ENCODE measurements around the gene LSM4. TPM values are rescaled to one million over a fixed set of nuclear protein-coding genes. Genes with fewer than 3 reads are reported as not detected.

The LSM4 gene
- total RNA-seq, 1 donor from 2014 or later: 150 TPM

GRCh38 chr19:18257503-18258470 is 65.1 kb downstream of the LSM4 start:
- no peaks in the 10 kb centered on the region for H3K36me3 Mint-ChIP-seq (ENCODE audit: insufficient read depth)
- TF ChIP-seq, protein P1, sequence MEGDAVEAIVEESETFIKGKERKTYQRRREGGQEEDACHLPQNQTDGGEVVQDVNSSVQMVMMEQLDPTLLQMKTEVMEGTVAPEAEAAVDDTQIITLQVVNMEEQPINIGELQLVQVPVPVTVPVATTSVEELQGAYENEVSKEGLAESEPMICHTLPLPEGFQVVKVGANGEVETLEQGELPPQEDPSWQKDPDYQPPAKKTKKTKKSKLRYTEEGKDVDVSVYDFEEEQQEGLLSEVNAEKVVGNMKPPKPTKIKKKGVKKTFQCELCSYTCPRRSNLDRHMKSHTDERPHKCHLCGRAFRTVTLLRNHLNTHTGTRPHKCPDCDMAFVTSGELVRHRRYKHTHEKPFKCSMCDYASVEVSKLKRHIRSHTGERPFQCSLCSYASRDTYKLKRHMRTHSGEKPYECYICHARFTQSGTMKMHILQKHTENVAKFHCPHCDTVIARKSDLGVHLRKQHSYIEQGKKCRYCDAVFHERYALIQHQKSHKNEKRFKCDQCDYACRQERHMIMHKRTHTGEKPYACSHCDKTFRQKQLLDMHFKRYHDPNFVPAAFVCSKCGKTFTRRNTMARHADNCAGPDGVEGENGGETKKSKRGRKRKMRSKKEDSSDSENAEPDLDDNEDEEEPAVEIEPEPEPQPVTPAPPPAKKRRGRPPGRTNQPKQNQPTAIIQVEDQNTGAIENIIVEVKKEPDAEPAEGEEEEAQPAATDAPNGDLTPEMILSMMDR (IDR thresholded peaks at IDR 0.05; ENCODE audit: unreplicated experiment): no peak
- H3K9me3 Mint-ChIP-seq (ENCODE audit: low read depth): no peaks in the 10 kb centered on the region
- no peaks in the 10 kb centered on the region for H3K4me1 Mint-ChIP-seq (ENCODE audit: low read depth)
- peaks cover 25% of the 10 kb centered on the region for H3K27me3 Mint-ChIP-seq
- H3K4me3 Mint-ChIP-seq (ENCODE audit: low read depth): no peak overlapping the region
- no peak overlapping the region for H3K27ac Mint-ChIP-seq
- no peak for DNase-seq (ENCODE audit: low spot score, unreplicated experiment)

Small RNA genes within 50 kb of the gene (microRNA-seq; reads per million reads assigned to microRNA genes)
- gene MIR3188 (ENCODE audit: borderline number of aligned reads, unreplicated experiment): 22.7 reads per million, percentile 32 among the genes with 10 or more reads in this experiment

Other genes starting within 250 kb of the LSM4 start
- not detected in 2 replicates for gene IL12RB1, start 236.1 kb downstream of the LSM4 start, total RNA-seq
- 10.7 and 11.1 TPM in 2 replicates for gene MAST3, start 225.3 kb downstream of the LSM4 start, total RNA-seq
- 58.9 and 61.2 TPM in 2 replicates for gene PIK3R2, start 169.9 kb downstream of the LSM4 start, total RNA-seq
- gene IFI30, start 149.3 kb downstream of the LSM4 start, total RNA-seq: not detected in 2 replicates
- gene MPV17L2, start 129.9 kb downstream of the LSM4 start, total RNA-seq: 10.6 and 11.5 TPM in 2 replicates
- gene RAB3A, start 119.0 kb downstream of the LSM4 start, total RNA-seq: 3.3 and 5.1 TPM in 2 replicates
- 0.53 and 1.6 TPM in 2 replicates for gene PDE4C, start 96.6 kb downstream of the LSM4 start, total RNA-seq
- 10.5 and 10.9 TPM in 2 replicates for gene IQCN, start 48.6 kb downstream of the LSM4 start, total RNA-seq
- gene JUND, start 41.5 kb downstream of the LSM4 start, total RNA-seq: 158 and 168 TPM in 2 replicates
- 43.5 and 51.3 TPM in 2 replicates for gene PGPEP1, start 17.5 kb upstream of the LSM4 start, total RNA-seq
- gene GDF15, start 63.1 kb upstream of the LSM4 start, total RNA-seq: 10.5 and 14.4 TPM in 2 replicates
- gene LRRC25, start 74.5 kb upstream of the LSM4 start, total RNA-seq: not detected in 2 replicates
- gene SSBP4, start 96.3 kb upstream of the LSM4 start, total RNA-seq: 57.7 and 61.8 TPM in 2 replicates
- gene ISYNA1, start 115.1 kb upstream of the LSM4 start, total RNA-seq: 234 TPM in 2 replicates
- gene ELL, start 199.0 kb upstream of the LSM4 start, total RNA-seq: 13.8 and 15.5 TPM in 2 replicates
- 216 and 220 TPM in 2 replicates for gene FKBP8, start 220.5 kb upstream of the LSM4 start, total RNA-seq
- 77.7 and 82.8 TPM in 2 replicates for gene KXD1, start 234.8 kb upstream of the LSM4 start, total RNA-seq
- 951 and 968 TPM in 2 replicates for gene UBA52, start 248.8 kb upstream of the LSM4 start, total RNA-seq

Measured in progenitor cell of endocrine pancreas (in vitro differentiated cells).